Activated T-helper 1 cell treated with anti-CD3 and anti-CD28 coated beads, Interleukin-12 subunit alpha, Interleukin-12 subunit beta, Interleukin-2, Interleukin-4 antibody, amounts not matched to agents 30 ng/mL and 10 ng/mL and 1 ng/mL, durations not matched to agents 14 hours and 24 hours and 36 hours (primary cell): ENCODE measurements around the gene CDKL5. TPM values are rescaled to one million over a fixed set of nuclear protein-coding genes. Genes with fewer than 3 reads are reported as not detected.
"Not testable (repeated sequence)": the region's sequence is repeated elsewhere in the genome, so short reads cannot be mapped to it uniquely, and the experiment has no call there.

Experiments
- DNase-seq: peaks from one replicate; pipeline ENCODE4 v3.0.0; 2021; ENCODE audit warnings: low spot score
- H3K27ac Mint-ChIP-seq: one replicate; pipeline ENCODE4 v1.8.0; 2021; ENCODE audit warnings: mild to moderate bottlenecking, mixed read lengths
- H3K27me3 Mint-ChIP-seq: one replicate; pipeline ENCODE4 v1.8.0; 2022; ENCODE audit warnings: mild to moderate bottlenecking, moderate library complexity, mixed read lengths; ENCODE audit not compliant: insufficient read depth
- H3K36me3 Mint-ChIP-seq: one replicate; pipeline ENCODE4 v1.8.0; 2021; ENCODE audit warnings: low read depth, mixed read lengths
- H3K4me1 Mint-ChIP-seq: one replicate; pipeline ENCODE4 v1.8.0; 2021; ENCODE audit warnings: low read depth, mixed read lengths
- H3K4me3 Mint-ChIP-seq: one replicate; pipeline ENCODE4 v1.8.0; 2021; ENCODE audit warnings: mild to moderate bottlenecking, moderate library complexity, mixed read lengths
- H3K9me3 Mint-ChIP-seq: one replicate; pipeline ENCODE4 v1.8.0; 2021; ENCODE audit warnings: mixed read lengths
- intact Hi-C: fragments of 100-400 bp; cut with micrococcal nuclease; formaldehyde crosslinking; loops from one replicate; pipeline ENCODE4 v1.15.1; 2024
- total RNA-seq: library from RNA; stranded (reverse); gene quantifications from 2 replicates; pipeline ENCODE4 v1.2.3, GENCODE V29; 2022

Gene CDKL5
- total RNA-seq, 1 donor from 2014 or later, result 0.73 TPM

DNA sequence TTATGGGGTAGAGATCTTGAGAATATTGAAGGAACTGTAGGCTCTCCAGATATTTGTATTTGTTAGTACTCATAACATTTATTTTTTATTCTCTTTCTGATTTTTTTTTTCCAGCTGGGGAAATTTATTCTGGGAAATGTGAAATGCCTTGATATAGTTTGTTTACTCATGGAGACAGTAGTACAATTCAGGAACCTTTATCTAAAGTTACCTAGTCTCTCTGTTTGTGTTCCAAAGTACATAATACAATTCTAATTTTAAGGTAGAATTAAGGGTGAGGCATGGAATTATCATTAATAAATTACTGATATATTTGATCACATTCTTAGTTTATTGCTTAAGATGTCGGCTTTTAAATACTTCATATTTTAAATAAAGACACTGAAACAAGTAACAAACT lies 132.5 kb downstream of the CDKL5 start:
- intact Hi-C loops, result no loop called here
- no peak overlapping the region for H3K27ac Mint-ChIP-seq
- no peaks in the 10 kb centered on the region for H3K9me3 Mint-ChIP-seq
- H3K27me3 Mint-ChIP-seq, result no peaks in the 10 kb centered on the region
- H3K4me3 Mint-ChIP-seq, result no peak overlapping the region
- no peaks in the 10 kb centered on the region for H3K36me3 Mint-ChIP-seq
- H3K4me1 Mint-ChIP-seq, result no peaks in the 10 kb centered on the region
- no peak for DNase-seq

DNA sequence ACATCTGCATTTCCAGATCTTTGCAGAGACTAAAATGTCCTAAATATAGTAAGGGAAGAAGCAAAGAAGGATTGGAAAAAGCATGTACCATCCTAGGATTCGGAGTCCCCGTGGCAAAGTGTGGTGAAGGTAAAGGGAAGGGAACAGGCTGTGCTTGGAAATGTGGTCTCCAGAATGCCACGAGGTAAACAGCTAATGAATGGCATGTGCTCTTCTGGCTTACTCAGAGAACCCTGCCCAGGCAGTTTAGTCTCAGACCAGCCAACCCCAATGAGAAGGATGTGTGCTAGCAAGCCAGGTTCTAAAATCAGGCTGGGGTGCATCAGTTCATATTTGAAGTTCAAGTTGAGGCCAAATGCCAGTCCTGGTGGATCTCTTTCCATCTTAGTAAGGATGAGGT lies 133.4 kb downstream of the CDKL5 start:
- H3K4me3 Mint-ChIP-seq, result no peak overlapping the region

DNA sequence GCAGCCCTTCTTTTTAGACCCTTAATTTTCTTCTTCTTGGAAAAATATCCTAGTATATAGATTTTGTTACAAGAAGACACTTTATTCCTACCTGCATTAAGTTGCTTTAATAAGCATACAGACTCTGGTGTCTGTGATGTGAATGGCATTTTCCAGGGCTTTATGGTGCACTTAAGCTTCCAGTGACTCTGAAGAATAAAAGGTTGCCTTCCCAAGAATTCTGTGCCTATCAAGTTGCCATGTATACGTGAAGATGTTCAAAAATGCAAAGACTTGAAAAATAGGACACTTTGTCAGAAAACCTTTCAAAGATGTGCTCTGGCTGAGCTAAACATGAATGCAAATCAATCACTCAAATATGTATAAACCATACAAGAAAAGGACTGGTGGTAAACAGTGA lies 135.6 kb downstream of the CDKL5 start:
- H3K27ac Mint-ChIP-seq, result no peak overlapping the region
- H3K4me1 Mint-ChIP-seq, result no peaks in the 10 kb centered on the region
- H3K4me3 Mint-ChIP-seq, result no peak overlapping the region
- H3K27me3 Mint-ChIP-seq, result no peaks in the 10 kb centered on the region
- intact Hi-C loops, result no loop called here
- no peaks in the 10 kb centered on the region for H3K36me3 Mint-ChIP-seq
- no peaks in the 10 kb centered on the region for H3K9me3 Mint-ChIP-seq
- DNase-seq, result no peak

More for the DNA sequence above, 133.4 kb downstream of the CDKL5 start:
- Mint-ChIP-seq H3K36me3 (no peaks in the 10 kb centered on the region), H3K27ac (no peak overlapping the region), H3K9me3 (no peaks in the 10 kb centered on the region), H3K27me3 (no peaks in the 10 kb centered on the region), H3K4me1 (no peaks in the 10 kb centered on the region)
- intact Hi-C loops, result no loop called here
- DNase-seq, result no peak

DNA sequence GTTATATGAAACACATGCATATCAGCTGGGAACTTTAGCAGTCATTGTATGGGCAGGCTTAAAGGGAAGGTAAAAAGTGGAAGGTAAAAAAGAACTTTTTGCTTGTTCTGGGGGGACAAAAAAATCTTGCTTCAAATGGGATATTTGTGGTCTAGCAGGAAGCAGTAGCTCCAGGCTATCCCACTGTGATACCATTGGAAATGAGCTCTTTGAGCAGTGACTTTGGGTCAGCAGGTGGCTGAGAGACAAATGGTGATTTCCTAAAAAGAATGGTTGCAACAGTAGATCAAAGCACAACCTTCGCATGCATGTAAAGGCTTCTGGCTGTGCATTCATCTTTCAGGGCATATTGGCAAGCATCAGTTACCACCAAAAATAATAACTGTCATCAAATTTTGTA lies 140.3 kb downstream of the CDKL5 start:
- no peak for DNase-seq
- Mint-ChIP-seq H3K36me3 (no peaks in the 10 kb centered on the region), H3K9me3 (no peaks in the 10 kb centered on the region), H3K27ac (no peak overlapping the region), H3K4me1 (no peaks in the 10 kb centered on the region), H3K4me3 (no peak overlapping the region), H3K27me3 (no peaks in the 10 kb centered on the region)
- intact Hi-C loops, result no loop called here

DNA sequence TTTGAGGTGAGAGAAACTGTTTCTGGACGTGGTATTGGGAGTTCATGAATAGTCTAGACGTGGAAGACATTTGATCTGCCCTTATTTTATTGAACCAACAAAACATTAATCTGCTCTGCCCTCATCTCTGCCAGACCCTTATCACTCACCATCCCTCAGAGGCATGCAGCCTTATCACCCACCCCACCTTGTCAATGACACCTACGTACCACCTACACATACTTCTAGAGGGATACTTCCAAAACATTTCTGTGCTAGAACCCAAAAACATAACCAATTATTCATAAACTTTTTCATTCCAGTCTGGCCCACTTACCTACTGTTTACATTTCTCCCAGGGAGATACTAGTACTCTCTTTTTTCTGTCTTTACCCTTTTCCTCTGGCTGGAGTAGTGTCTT lies 141.3 kb downstream of the CDKL5 start:
- no peaks in the 10 kb centered on the region for H3K4me1 Mint-ChIP-seq
- no peak for DNase-seq
- H3K36me3 Mint-ChIP-seq, result no peaks in the 10 kb centered on the region
- H3K9me3 Mint-ChIP-seq, result no peaks in the 10 kb centered on the region
- H3K27me3 Mint-ChIP-seq, result no peaks in the 10 kb centered on the region
- intact Hi-C loops, result no loop called here
- H3K4me3 Mint-ChIP-seq, result no peak overlapping the region
- H3K27ac Mint-ChIP-seq, result no peak overlapping the region

DNA sequence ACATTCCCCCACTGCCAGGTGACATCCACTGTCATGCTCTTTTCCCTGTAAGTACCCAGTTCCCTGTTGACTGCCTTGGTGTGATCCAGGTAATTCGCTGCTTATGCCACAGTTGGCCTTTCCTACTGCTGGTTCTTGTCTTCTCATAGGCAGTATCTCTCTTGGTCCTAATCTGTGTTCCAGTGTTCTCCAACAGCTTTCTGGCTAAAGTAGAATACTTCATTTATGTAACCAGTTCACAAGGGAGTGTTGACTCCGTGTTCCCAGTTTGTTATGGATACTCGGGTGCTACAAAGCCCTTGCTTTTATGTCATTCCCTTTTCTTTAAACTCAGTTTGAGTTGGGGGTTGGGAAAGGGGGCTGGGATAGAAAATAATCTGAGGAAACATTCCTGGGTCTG lies 148.1 kb downstream of the CDKL5 start:
- no peak for DNase-seq
- Mint-ChIP-seq H3K27ac (no peak overlapping the region), H3K4me1 (no peaks in the 10 kb centered on the region), H3K4me3 (no peak overlapping the region), H3K36me3 (no peaks in the 10 kb centered on the region), H3K9me3 (no peaks in the 10 kb centered on the region), H3K27me3 (no peaks in the 10 kb centered on the region)
- intact Hi-C loops, result no loop called here

DNA sequence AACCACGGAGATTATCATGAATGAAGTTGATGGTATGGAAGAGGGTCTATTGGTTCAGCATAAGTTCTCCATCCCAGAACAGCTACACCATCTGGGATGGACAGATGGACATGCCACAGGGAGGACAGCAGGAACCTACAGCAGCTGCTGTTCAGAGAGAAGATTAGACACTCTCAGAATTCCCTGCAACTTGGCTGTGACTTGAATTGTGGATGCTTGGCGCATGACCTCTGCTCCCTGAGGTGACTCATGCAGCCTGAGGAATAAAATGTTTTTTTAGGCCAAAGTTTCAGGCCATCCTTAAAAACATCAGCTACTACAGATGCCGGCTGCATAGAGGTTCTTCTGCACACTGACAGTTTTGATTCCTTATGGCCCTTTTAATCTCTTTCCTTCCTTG lies 149.2 kb downstream of the CDKL5 start:
- Mint-ChIP-seq H3K27me3 (no peaks in the 10 kb centered on the region), H3K4me3 (no peak overlapping the region), H3K4me1 (no peaks in the 10 kb centered on the region), H3K27ac (no peak overlapping the region), H3K36me3 (no peaks in the 10 kb centered on the region), H3K9me3 (no peaks in the 10 kb centered on the region)
- intact Hi-C loops, result no loop called here
- DNase-seq, result no peak

DNA sequence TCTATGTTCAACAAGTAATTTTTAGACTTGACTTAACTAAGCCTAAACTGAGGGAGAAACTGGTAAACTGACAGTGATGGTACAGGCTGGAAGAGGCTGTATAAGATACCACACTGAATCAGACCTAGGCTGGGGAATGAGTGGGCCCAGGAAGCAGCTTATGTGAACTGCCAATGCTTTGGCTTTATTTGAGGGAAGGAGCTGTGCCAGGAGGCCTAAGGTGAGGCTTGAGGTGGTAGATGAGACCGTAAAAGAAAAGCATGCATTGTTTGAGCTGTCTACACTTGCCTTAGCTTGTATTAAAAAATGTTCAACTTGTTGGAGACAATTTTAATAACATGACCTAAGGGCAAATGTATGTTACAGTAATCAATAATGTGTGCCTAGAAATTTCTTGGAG lies 150.3 kb downstream of the CDKL5 start:
- no peaks in the 10 kb centered on the region for H3K36me3 Mint-ChIP-seq
- H3K9me3 Mint-ChIP-seq, result no peaks in the 10 kb centered on the region
- H3K4me1 Mint-ChIP-seq, result no peaks in the 10 kb centered on the region
- no peak overlapping the region for H3K27ac Mint-ChIP-seq
- intact Hi-C loops, result no loop called here
- no peaks in the 10 kb centered on the region for H3K27me3 Mint-ChIP-seq
- no peak overlapping the region for H3K4me3 Mint-ChIP-seq
- no peak for DNase-seq

DNA sequence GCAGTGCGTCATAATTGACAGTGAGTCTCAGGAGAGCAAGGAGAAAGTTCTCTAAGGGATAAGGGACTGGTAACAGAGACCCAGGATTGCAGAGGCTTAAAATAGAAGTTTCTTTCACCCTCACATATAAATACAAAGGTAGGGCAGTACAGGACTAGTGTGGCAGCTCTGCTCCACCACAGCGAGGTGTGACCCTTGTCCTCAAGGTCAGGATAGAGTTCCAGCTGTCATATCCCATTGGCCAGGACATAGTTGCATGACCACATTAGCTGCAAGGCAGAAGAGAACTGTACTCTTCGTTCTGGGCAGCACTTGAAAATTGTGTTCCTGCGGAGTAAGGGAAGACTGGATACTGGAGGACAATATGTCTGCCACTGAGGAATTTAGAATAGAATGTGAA lies 152.0 kb downstream of the CDKL5 start:
- intact Hi-C loops, result no loop called here
- Mint-ChIP-seq H3K9me3 (no peaks in the 10 kb centered on the region), H3K4me3 (no peak overlapping the region), H3K4me1 (no peaks in the 10 kb centered on the region), H3K36me3 (no peaks in the 10 kb centered on the region), H3K27me3 (no peaks in the 10 kb centered on the region), H3K27ac (no peak overlapping the region)
- no peak for DNase-seq

DNA sequence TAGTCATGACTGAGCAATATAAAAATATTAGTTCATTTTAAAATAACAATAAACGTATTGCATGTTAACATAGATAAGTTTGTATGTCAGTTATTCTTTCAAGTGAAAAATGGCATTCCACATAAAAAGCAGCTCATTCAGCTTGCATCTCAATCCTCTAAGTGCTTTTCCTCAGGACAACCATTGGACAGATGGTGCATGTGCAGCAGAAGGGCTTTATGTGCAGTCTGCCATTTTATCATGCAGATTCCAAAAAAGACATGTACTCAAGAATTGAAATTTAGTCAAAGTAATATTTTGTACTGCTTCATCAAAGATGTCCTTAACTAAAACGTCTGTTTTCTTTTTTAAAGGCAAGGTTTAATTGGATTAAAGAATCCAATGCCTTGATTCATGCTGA lies 153.1 kb downstream of the CDKL5 start:
- Mint-ChIP-seq H3K9me3 (no peaks in the 10 kb centered on the region), H3K4me1 (no peaks in the 10 kb centered on the region), H3K27ac (no peak overlapping the region), H3K4me3 (no peak overlapping the region), H3K27me3 (no peaks in the 10 kb centered on the region), H3K36me3 (no peaks in the 10 kb centered on the region)
- intact Hi-C loops, result no loop called here
- DNase-seq, result no peak

DNA sequence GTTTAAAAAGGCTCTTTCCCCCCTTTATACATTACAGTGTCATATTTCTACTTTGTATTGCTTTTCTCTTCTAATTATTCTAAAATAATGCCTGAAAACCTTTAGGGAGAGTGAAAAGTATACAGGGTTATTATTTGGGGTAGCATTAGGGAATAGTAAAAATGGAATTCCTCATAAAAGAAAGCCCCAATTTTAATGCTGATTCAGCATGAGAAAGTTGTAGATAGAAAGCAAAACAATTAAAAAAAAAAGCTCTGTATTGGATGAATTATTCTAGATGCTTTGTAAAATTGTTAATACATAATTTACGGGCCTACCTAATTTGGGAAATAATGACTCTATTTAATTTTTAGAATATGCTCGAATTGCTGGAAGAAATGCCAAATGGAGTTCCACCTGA lies 154.1 kb downstream of the CDKL5 start:
- Mint-ChIP-seq H3K4me3 (no peak overlapping the region), H3K27me3 (no peaks in the 10 kb centered on the region), H3K9me3 (no peaks in the 10 kb centered on the region), H3K27ac (no peak overlapping the region), H3K36me3 (no peaks in the 10 kb centered on the region), H3K4me1 (no peaks in the 10 kb centered on the region)
- intact Hi-C loops, result no loop called here
- DNase-seq, result no peak

DNA sequence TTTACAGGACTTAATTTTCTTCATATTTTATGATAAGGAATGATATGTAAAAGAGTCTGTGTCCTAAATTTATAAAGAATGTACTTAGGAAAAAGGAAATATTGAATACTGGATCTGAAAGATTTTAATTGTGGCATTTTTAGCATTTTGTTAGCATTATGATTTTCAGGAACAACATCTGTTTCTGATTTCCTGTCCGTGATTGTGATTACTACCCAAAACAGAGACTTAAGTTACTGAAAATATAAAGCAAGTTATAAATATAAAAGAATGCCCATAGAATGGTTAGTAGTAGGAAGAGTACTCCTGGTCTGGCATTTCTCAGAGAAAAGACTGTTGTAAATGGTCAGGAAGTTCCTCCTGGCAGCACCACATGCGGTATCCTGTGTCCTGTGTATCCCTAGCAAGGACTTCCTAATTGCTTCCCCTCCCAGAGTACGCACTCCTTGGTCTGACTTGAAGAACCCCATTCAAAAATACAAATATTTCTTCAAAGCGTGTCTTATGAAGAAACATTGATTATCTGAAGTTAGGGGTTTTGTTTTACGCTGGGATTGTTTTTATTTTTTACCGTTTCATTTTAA lies 157.6 kb downstream of the CDKL5 start:
- intact Hi-C loops, result no loop called here
- DNase-seq, result no peak
- Mint-ChIP-seq H3K9me3 (no peaks in the 10 kb centered on the region), H3K27me3 (no peaks in the 10 kb centered on the region), H3K4me3 (no peak overlapping the region), H3K4me1 (no peaks in the 10 kb centered on the region), H3K27ac (no peak overlapping the region), H3K36me3 (no peaks in the 10 kb centered on the region)

DNA sequence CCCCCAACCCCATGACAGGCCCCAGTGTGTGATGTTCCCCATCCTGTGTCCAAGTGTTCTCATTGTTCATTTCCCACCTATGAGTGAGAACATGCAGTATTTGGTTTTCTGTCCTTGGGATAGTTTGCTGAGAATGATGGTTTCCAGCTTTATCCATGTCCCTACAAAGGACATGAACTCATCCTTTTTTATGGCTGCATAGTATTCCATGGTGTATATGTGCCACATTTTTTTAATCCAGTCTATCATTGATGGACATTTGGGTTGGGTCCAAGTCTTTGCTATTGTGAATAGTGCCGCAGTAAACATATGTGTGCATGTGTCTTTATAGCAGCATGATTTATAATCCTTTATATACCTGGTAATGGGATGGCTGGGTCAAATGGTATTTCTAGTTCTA lies 163.9 kb downstream of the CDKL5 start:
- intact Hi-C loops, DNase-seq, H3K27me3 Mint-ChIP-seq, H3K27ac Mint-ChIP-seq, H3K4me3 Mint-ChIP-seq, H3K9me3 Mint-ChIP-seq, H3K36me3 Mint-ChIP-seq, H3K4me1 Mint-ChIP-seq: not testable (repeated sequence)

DNA sequence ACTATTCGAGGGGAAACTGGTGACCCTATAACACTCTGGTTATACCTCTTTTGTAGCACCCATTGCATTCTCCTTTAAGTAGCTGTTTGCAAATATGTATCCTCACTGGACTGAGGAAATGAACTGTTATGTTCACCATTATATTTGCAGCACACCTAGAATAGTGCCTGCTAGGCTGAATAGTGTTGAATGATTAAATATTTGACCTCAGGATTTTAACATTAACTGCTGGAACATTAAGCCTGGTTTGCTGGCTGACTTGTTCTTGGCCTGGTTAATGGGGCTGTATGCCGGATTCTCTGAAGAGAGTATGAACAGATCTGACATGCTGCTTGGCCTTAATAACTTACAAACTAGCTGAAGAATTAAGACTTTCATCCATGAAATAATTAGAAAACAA lies 166.4 kb downstream of the CDKL5 start:
- Mint-ChIP-seq H3K4me3 (no peak overlapping the region), H3K9me3 (no peaks in the 10 kb centered on the region), H3K4me1 (no peaks in the 10 kb centered on the region), H3K27me3 (peaks cover 2% of the 10 kb centered on the region), H3K36me3 (no peaks in the 10 kb centered on the region), H3K27ac (no peak overlapping the region)
- intact Hi-C loops, result no loop called here
- no peak for DNase-seq
